Calu3 (cell line): ENCODE measurements around the gene MATR3. TPM values are rescaled to one million over a fixed set of nuclear protein-coding genes. Genes with fewer than 3 reads are reported as not detected.
"Not testable (repeated sequence)": the region's sequence is repeated elsewhere in the genome, so short reads cannot be mapped to it uniquely, and the experiment has no call there.

Experiments
- BruUV-seq: library from RNA; stranded (reverse); fragments of 400-500 nt; replicated peaks from 2 replicates; lab custom pipeline; 2021; lab: Mats Ljungman, UMichigan
- CTCF ChIA-PET: fragments of 300-600 bp; sonication (Branson Sonifier 250); formaldehyde crosslinking; loops from one replicate; lab custom pipeline; 2022; ENCODE audit warnings: antibody characterized with exemption; lab: Charles Lee
- DNase-seq: peaks from one replicate; pipeline ENCODE4 v3.0.0; 2022
- H3K27ac Mint-ChIP-seq: one replicate; pipeline ENCODE4 v1.8.0; 2022; ENCODE audit warnings: mixed read lengths; ENCODE audit not compliant: unreplicated experiment
- H3K27me3 Mint-ChIP-seq: one replicate; pipeline ENCODE4 v1.8.0; 2022; ENCODE audit warnings: mixed read lengths; ENCODE audit not compliant: unreplicated experiment
- H3K36me3 Mint-ChIP-seq: one replicate; pipeline ENCODE4 v1.8.0; 2022; ENCODE audit warnings: mild to moderate bottlenecking, moderate library complexity, mixed read lengths; ENCODE audit not compliant: insufficient read depth, unreplicated experiment
- H3K4me1 Mint-ChIP-seq: one replicate; pipeline ENCODE4 v1.8.0; 2022; ENCODE audit warnings: mild to moderate bottlenecking, low read depth, mixed read lengths; ENCODE audit not compliant: unreplicated experiment
- H3K4me3 Mint-ChIP-seq: one replicate; pipeline ENCODE4 v1.8.0; 2022; ENCODE audit warnings: mild to moderate bottlenecking, low read depth, moderate library complexity, mixed read lengths; ENCODE audit not compliant: unreplicated experiment
- H3K9me3 Mint-ChIP-seq: one replicate; pipeline ENCODE4 v1.8.0; 2022; ENCODE audit warnings: low read depth, mixed read lengths; ENCODE audit not compliant: unreplicated experiment
- CTCF ChIP-seq: fragments of 200-600 bp; IDR thresholded peaks from one replicate; pipeline ENCODE4 v1.8.0; 2022; ENCODE audit warnings: antibody characterized with exemption; ENCODE audit not compliant: unreplicated experiment
- intact Hi-C: fragments of 100-400 bp; cut with micrococcal nuclease; formaldehyde crosslinking; loops from one replicate; pipeline ENCODE4 v1.10.0; 2022; ENCODE audit not compliant: unreplicated experiment
- total RNA-seq: library from RNA; stranded (reverse); gene quantifications from 2 replicates; pipeline ENCODE4 v1.2.3, GENCODE V29; 2022

Gene MATR3
- total RNA-seq, 1 experiment from 2014 or later = 230 TPM

DNA sequence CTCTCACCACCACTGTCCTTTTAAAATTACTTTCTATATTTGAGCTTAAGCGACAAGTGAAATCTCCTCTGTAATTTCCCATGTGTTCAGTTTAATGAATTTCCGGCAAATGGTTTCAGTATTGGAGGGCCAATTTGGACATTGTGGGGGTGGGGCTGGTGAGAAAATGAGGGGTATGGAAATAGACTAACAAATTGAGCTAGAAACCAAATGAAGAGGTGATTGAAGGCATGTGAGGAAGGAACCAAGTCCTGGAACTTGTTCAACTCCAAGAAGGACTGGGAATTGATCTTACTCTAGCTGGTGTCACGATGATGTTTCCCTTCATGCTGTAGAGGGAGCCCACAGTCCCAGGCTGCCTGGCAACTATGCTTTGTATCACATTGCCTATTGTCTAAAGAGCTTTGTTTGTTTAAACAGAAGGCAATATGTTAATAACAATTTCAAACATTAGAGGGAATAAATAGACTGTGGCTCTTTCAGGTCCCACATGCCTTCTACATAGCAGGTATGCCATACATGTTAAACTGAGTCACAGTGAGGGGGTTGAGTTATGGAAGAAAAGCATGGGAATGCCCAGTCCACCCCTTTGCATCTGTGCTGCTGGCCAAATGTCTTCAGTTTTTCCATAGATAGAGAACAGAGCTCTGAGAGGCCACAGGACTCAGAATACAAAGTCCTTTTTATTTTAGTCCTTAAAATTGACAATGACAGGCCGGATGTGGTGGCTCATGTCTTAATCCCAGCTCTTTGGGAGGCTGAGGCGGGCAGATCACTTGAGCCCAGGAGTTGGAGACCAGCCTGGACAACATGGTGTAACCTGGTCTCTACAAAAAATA is 25.0 kb upstream of the MATR3 start:
- Mint-ChIP-seq H3K9me3 (no peaks in the 10 kb centered on the region), H3K4me1 (peaks cover 23% of the 10 kb centered on the region), H3K27ac (no peak overlapping the region), H3K27me3 (no peaks in the 10 kb centered on the region), H3K4me3 (no peak overlapping the region), H3K36me3 (peaks cover 12% of the 10 kb centered on the region)
- no peak for DNase-seq
- intact Hi-C loops = no loop called here
- CTCF ChIA-PET = interaction anchor here (0.6 to 0.9 kb wide), 3 partner anchors 26 to 690 kb away, joined by 3 to 4 read pairs (median 3); partner anchors contain the start of gene PAIP2
- no peak for TF ChIP-seq CTCF
- no TSS peak for BruUV-seq

DNA sequence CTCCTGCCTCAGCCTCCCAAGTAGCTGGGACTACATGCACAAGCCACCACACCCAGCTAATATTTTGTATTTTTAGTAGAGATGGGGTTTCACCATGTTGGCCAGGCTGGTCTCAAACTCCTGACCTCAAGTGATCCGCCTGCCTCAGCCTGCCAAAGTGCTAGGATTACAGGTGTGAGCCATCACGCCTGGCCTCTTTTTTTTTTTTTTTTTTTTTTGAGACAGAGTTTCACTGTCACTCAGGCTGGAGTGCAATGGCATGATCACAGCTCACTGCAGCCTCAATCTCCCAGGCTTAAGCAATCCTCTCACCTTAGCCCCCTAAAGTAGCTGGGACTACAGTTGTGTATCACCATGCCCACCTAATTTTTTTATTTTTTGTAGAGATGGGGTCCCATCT is 22.8 kb upstream of the MATR3 start:
- H3K27me3 Mint-ChIP-seq, DNase-seq, BruUV-seq, H3K27ac Mint-ChIP-seq, H3K4me3 Mint-ChIP-seq, H3K9me3 Mint-ChIP-seq: not testable (repeated sequence)
- Mint-ChIP-seq H3K4me1 (peaks cover 30% of the 10 kb centered on the region), H3K36me3 (peaks cover 33% of the 10 kb centered on the region)
- CTCF ChIA-PET = interaction anchor here (1.0 kb wide), 1 partner anchor 546 kb away, joined by 3 read pairs; no protein-coding TSS in a partner anchor
- intact Hi-C loops = loop anchor here (5.0 kb wide), 1 partner anchor 518 kb away; the partner anchor contains the start of gene CTNNA1

- CTCF ChIA-PET = interaction anchor here (1.0 kb wide), 1 partner anchor 546 kb away, joined by 3 read pairs; no protein-coding TSS in a partner anchor
- no peaks in the 10 kb centered on the region for H3K27me3 Mint-ChIP-seq
- no peak overlapping the region for H3K4me3 Mint-ChIP-seq
Measured at GRCh38 chr5:139271201-139272027, 22.1 kb upstream of the MATR3 start.

More at GRCh38 chr5:139271201-139272027, 22.1 kb upstream of the MATR3 start:
- Mint-ChIP-seq H3K36me3 (peaks cover 40% of the 10 kb centered on the region), H3K9me3 (no peaks in the 10 kb centered on the region), H3K4me1 (peaks cover 37% of the 10 kb centered on the region), H3K27ac (no peak overlapping the region)
- BruUV-seq = no TSS peak
- no peak for DNase-seq
- TF ChIP-seq CTCF = no peak
- intact Hi-C loops = loop anchor here (5.0 kb wide), 1 partner anchor 519 kb away; the partner anchor contains the start of gene CTNNA1
